GM21825 (cell line): Measurements from ENCODE around the gene ZFP36L1.

Experiments used
- ATAC-seq: cut with Tn5 transposase; IDR thresholded peaks from one replicate; pipeline ENCODE4 v1.9.1; 2021; ENCODE audit warnings: mild to moderate bottlenecking, moderate library complexity; ENCODE audit not compliant: unreplicated experiment

Gene ZFP36L1

DNA sequence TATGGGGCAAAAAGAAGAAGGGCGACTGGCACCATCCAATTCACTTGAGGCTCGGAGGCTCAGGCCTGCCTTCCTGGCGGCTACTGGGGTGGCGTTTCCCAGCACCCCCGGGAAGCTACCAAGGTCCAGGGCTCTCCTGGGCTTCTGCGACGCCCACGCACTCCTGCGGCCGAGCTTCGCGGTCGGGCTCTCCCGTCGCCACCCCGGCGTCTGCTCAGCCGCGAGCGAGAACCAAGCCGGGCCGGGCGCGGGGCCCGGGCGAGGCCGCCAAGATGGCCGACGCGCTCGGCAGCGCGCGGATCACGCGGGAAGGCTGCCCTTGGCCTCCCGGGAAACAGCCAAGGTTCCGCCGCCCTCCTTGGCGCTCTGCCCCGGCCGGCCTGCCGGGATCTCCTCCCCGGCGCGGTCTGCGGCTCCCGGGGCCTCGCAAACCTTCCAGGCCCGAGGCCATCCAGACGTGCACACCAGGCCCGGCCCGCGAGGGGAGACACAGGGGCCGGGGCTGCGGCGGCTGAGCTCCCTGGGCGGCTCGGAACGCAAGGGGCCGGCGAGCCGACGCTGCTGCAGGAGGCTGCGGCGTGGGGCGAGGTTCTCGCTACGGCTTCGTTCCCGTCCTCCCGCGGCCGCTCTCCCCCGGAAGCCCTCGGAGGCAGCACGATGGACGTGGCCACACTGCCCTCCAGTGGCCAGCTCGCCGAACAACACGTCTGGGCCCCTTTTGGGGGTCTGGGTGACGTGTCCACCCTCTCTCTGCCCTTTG is 23.5 kb upstream of the ZFP36L1 start:
- ATAC-seq = peak; percentile 43

DNA sequence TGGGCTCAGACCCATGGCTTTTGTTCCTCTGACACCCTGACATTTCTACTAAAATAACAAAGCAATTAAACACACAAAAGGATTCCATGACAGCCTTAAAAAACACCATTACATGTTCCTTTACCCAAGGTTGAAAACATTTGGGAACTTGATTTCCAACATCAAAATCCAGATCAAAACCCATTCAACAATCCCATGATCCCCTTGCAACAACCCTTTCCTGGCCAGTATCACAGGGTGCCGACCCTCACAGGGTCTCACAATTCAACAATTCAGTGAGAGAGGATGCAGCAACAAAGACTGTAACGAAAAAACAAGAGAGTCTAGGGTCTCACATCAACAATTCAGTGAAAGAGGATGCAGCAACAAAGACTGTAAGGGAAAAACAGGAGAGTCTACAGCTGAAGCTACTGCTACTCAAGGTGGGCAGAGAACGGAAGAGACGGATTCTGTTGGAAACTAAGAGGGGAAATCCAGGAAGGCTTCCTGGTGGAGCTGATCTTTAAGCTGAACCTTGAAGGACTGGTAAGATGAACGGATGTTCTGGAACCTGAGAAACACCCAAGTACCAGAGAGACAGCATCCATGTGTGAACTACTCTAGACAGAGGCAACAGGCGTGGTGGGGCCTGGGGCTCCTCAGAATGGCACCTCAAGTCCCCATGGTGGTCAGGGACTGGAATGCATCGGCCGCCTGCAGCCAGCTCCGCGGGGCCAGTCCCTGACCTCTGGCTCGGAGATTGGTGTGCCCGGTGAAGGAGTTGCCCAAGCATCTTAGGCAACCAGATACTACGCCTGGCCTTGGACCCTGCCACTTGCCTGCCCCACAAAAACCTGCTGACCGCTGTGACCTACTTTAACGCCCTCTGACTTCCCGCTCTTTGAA is 22.7 kb upstream of the ZFP36L1 start:
- no peak for ATAC-seq

GRCh38 chr14:68814539-68815297 is 21.9 kb upstream of the ZFP36L1 start:
- peak; percentile 41 for ATAC-seq

DNA sequence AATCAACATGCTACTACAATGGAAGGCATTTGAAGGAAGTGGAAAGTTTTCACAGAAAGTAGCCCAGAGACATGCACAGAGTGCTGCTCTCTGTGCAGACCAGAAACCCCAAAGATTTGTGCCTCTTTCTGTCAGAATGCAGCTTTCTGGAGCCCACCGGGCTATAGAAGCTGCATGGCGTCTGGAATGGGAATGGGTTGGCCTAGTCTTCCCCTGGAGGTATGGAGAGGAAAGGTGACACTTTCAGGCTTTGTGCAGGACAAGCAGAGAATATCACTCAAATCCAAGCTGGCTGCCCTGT is 21.3 kb upstream of the ZFP36L1 start:
- no peak for ATAC-seq

- no peak for ATAC-seq
Measured at GRCh38 chr14:68813318-68813838, 20.5 kb upstream of the ZFP36L1 start.

DNA sequence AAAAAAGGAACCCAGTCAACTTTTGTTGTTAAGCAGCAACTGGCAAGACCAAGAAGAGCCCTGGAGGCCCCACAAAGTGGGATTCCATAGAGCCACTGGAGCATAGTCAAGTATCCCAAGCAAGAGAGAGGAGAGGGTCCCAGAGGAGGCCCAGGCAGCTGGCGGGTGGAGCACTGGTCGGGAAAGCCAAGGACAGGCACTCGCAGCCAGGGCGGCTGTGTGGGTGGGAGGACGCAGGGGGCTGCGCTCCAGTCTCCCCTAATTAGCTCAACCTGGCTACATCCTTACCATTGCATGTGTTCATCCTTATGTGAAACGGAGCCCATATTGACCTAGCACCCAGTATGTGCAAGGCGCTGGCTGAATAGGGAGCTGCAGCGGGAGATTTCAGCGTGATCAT is 18.3 kb upstream of the ZFP36L1 start:
- ATAC-seq = no peak

DNA sequence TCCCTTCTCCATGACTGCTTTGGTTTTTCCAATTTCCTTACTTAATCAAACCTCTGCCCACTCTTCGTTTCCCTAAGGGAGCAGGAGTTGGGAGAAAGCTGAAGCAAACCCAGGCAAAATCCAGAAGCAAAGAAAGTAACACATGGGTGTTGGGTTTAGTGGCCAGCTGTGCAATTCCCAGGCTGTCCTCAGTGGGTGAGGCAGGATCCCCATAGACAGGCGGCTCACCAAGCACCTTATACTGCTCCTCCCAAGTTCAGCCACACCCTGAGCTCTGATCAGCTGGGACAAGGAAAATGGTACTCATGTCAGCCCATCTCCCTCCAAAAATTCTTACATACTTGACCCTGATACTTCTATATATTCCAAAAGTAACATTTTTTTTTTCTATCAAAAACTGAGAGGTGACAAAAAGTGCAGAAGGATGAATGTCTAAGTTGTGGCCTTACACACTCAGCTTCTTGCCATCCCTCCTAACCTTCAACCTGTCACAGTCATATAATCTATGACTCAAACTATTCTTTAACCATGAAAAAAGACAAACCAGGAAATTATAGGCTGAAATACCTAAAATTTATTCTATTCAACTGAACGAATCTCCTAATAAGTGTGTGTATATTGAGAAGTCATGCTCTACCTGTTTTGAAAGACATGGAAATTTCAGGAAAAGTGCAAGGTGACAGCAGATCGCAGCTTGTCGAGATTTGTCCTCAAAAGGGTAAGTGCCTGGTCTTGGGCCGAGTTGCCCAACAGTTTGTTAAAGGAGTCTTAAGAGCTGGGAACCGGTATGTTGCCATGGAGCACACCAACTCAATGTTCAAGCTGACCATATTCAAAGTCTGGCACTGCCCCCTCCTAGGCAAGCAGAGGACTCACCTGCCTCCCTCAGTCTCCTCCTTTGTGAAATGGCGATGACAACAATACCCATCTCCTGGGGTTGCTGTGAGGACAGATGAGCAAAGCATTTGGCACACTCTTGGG is 17.6 kb upstream of the ZFP36L1 start:
- ATAC-seq = no peak

- ATAC-seq = no peak
Measured at GRCh38 chr14:68809524-68809923, 16.7 kb upstream of the ZFP36L1 start.

- ATAC-seq = no peak
Measured at GRCh38 chr14:68808696-68809480, 16.0 kb upstream of the ZFP36L1 start.

DNA sequence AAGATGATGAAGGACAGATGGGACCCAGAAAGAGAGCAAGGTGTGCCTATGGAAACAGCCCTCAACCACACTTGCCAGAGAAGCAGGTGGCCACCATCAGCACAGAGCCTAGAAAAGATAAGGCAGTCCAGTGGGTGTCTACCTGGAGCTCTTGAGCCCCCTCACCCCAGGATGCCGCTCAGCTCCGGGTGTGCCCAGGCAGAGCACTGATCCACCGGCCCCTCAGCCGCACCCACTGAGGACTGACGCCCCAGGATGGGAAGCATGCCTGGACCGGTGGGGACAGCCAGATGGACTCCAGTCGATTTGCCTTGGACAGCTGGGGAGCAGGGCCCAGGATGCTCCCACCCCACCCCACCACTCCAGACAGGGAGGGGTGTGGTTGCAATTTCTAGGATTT is 15.1 kb upstream of the ZFP36L1 start:
- no peak for ATAC-seq

DNA sequence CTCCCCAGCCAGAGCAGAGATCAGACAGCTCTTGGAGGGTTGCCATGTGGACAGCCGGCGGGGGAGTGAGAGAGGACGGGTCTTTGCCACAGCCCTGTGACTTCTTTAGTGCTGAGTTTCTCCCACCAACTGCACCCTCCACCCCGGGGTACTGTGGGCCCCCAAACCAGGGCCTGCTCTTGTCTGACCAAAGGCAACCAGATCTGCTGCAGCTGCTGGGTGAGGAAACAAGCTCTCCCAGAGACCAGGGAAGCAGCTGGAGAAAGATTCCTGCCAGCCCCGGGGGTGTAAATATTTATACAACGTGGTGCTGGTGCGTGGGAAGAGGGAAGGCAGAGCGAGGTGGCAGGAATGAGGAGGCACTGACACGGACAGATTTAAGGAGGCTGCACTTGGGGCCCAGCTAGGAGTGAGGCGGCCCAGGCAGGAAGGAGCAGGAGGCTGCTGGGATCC is 14.3 kb upstream of the ZFP36L1 start:
- ATAC-seq = no peak

DNA sequence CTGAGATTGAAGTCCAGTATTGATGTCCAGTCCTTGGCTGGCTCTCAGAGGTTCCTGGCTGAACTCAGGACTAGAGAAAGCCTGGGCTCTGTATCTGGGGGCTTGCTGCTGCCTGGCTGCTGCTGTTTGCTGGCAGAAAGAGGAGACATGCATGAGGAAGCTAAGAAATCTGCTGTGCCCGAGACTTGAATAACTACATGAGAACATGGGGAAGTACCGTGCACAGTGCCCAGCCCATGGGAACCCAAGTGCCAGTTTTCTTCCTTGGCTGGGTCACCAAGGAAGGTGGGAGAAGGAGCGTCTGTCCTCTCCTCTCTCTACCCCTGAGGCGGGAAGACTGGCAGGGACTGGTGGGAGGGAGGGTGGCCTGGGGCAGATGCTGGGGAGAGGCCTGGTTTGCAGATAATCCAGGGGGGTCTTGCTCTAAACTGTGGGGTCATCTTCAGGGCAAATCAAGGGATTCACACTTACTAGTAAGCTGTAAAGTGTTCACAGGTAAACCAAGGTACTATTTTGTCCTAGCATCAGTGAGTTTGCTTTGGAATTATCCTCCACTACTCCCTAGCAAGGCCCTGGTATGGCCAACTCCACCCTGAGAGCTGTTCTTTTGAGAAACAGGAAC is 13.8 kb upstream of the ZFP36L1 start:
- no peak for ATAC-seq

- ATAC-seq = no peak
Measured at GRCh38 chr14:68805414-68805813, 12.5 kb upstream of the ZFP36L1 start.

GRCh38 chr14:68801631-68802030 is 8.8 kb upstream of the ZFP36L1 start:
- ATAC-seq = no peak

DNA sequence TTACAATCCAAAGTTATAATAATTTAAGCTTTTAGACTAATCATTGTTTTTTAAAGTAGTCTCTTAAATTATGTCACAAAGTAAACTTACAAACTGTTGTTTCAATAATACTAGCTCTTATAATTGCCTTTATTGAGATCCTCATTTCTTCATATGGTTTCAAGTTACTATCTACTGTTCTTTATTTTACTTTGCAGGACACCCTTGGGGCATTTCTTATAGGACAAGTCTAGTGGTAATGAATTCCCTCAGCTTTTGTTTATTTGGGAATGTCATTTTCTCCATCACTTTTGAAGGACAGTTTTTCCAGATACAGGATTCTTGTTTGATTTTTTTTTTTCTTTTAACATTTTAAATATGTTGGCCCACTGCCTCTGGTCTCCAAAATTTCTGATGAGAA is 8.1 kb upstream of the ZFP36L1 start:
- ATAC-seq = no peak

DNA sequence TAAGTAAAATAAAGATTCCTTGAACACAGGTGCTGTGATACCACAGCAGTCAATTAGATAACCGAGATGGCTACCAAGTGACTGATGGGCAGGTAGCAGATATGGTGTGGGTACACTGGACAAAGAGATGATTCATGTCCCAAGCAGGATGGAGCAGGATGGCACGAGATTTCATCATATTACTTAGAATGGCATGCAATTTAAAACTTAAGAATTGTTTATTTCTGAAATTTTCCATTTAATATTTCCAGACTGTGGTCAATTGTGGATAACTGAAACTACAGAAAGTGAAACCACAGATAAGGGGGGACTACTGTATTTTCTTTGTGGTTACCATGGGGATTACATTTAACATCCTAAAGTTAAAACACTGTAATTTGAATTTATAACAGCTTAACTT is 7.5 kb upstream of the ZFP36L1 start:
- no peak for ATAC-seq

GRCh38 chr14:68798621-68799020 is 5.8 kb upstream of the ZFP36L1 start:
- ATAC-seq = no peak

GRCh38 chr14:68797121-68797670 is 4.3 kb upstream of the ZFP36L1 start:
- ATAC-seq = no peak
